Measurements from ENCODE around the gene NUBP2.

The NUBP2 gene

GRCh38 chr16:1777375-1778199, 5.2 kb upstream of the NUBP2 start (continued):
- TF ChIP-seq ZNF513 (tag by site-specific recombination; IDR thresholded peaks at IDR 0.05) (no peak), ZBTB20 (tag by site-specific recombination; IDR thresholded peaks at IDR 0.05) (no peak), ZNF600 (tag by site-specific recombination; IDR thresholded peaks at IDR 0.05) (peak; percentile 24; the same call in 1 of the 2 replicates), ZNF830 (tag by site-specific recombination; IDR thresholded peaks at IDR 0.05; ENCODE audit: low read depth) (no peak), KLF1 (tag by site-specific recombination; IDR thresholded peaks at IDR 0.05) (peak; percentile 58; the same call in 1 of the 2 replicates), ZNF654 (tag by site-specific recombination; IDR thresholded peaks at IDR 0.05; ENCODE audit: low read depth) (no peak), ZNF423 (tag by site-specific recombination; IDR thresholded peaks at IDR 0.05) (no peak), PRDM4 (tag by site-specific recombination; IDR thresholded peaks at IDR 0.05) (no peak), ZIC2 (tag by site-specific recombination; IDR thresholded peaks at IDR 0.05) (no peak), ZEB2 (tag by site-specific recombination; IDR thresholded peaks at IDR 0.05) (0 out of 2 replicates have a peak, but pooled peaks have one; percentile 19), KLF8 (tag by site-specific recombination; IDR thresholded peaks at IDR 0.05) (peak; percentile 14; the same call in 1 of the 2 replicates), SP7 (tag by site-specific recombination; IDR thresholded peaks at IDR 0.05) (no peak), EGR2 (tag by site-specific recombination; IDR thresholded peaks at IDR 0.05; ENCODE audit: low read depth) (no peak), PRDM10 (tag by site-specific recombination; IDR thresholded peaks at IDR 0.05) (no peak), ZNF701 (tag by site-specific recombination; IDR thresholded peaks at IDR 0.05) (no peak), SALL2 (tag by site-specific recombination; IDR thresholded peaks at IDR 0.05; ENCODE audit: borderline replicate concordance) (no peak), ZNF146 (tag by site-specific recombination; IDR thresholded peaks at IDR 0.05) (no peak), SP3 (tag by site-specific recombination; IDR thresholded peaks at IDR 0.05) (no peak), ZNF768 (tag by site-specific recombination; IDR thresholded peaks at IDR 0.05) (no peak), GLI4 (tag by site-specific recombination; IDR thresholded peaks at IDR 0.05) (no peak), ZNF394 (tag by site-specific recombination; IDR thresholded peaks at IDR 0.05; ENCODE audit: borderline replicate concordance) (no peak), ZNF433 (tag by site-specific recombination; IDR thresholded peaks at IDR 0.05; ENCODE audit: low read depth) (no peak)

Measured in HEK293 (cell line).